Breast epithelium (tissue), 3 donors: ENCODE results near the gene PDE4D.

Source experiments
- POLR2A ChIP-seq: fragments of 450-650 bp; IDR thresholded peaks from one replicate; pipeline ENCODE4 v1.6.1; 2016; ENCODE audit warnings: antibody characterized with exemption, mild to moderate bottlenecking, moderate library complexity
- TF ChIP-seq, protein P1 (sequence below), 3 donors: fragments of 450-650 bp; IDR thresholded peaks; one replicate each; pipeline ENCODE4 v1.5.1; 2016 to 2017; ENCODE audit warnings: antibody characterized with exemption in 3 of 3, mild to moderate bottlenecking in 3 of 3, moderate library complexity in 3 of 3

GRCh38 chr5:59738024-59738423, 155.5 kb downstream of the PDE4D start:
- TF ChIP-seq, protein P1, sequence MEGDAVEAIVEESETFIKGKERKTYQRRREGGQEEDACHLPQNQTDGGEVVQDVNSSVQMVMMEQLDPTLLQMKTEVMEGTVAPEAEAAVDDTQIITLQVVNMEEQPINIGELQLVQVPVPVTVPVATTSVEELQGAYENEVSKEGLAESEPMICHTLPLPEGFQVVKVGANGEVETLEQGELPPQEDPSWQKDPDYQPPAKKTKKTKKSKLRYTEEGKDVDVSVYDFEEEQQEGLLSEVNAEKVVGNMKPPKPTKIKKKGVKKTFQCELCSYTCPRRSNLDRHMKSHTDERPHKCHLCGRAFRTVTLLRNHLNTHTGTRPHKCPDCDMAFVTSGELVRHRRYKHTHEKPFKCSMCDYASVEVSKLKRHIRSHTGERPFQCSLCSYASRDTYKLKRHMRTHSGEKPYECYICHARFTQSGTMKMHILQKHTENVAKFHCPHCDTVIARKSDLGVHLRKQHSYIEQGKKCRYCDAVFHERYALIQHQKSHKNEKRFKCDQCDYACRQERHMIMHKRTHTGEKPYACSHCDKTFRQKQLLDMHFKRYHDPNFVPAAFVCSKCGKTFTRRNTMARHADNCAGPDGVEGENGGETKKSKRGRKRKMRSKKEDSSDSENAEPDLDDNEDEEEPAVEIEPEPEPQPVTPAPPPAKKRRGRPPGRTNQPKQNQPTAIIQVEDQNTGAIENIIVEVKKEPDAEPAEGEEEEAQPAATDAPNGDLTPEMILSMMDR (IDR thresholded peaks at IDR 0.05), result no peak
- no peak for TF ChIP-seq POLR2A
